Retinal pigment epithelial cell (primary cell): Measurements from ENCODE around the gene PRDX3.

ENCODE experiments used
- DNase-seq: peaks from one replicate; pipeline ENCODE4 v3.0.0-alpha.2; 2010; ENCODE audit warnings: low read depth
- H3K4me3 ChIP-seq: 2 replicates; pipeline ENCODE4 v1.5.1; 2011; ENCODE audit warnings: mild to moderate bottlenecking, low read length, control low read depth, moderate library complexity
- TF ChIP-seq, protein P1 (sequence below): conservative IDR thresholded peaks from 2 replicates; pipeline ENCODE4 v1.5.1; 2011; ENCODE audit warnings: low read depth, low read length, control low read depth, inconsistent platforms

Gene PRDX3

DNA sequence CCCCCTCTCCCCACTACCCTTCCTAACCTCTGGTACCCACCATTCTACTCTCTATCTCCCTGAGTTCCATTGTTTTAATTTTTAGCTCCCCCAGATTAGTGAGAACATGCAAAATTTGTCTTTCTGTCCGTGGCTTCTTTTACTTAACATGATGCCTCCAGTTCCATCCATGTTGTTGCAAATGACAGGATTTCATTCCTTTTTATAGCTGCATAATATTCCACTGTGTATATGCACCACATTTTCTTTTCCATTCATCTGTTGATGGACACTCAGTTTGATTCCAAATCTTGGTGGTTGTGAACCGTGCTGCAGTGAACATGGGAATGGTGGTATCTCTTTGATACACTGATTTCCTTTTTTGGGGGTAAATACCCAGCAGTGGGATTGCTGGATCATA lies 52.7 kb downstream of the PRDX3 start:
- H3K4me3 ChIP-seq = no peak overlapping the region
- no peak for DNase-seq

DNA sequence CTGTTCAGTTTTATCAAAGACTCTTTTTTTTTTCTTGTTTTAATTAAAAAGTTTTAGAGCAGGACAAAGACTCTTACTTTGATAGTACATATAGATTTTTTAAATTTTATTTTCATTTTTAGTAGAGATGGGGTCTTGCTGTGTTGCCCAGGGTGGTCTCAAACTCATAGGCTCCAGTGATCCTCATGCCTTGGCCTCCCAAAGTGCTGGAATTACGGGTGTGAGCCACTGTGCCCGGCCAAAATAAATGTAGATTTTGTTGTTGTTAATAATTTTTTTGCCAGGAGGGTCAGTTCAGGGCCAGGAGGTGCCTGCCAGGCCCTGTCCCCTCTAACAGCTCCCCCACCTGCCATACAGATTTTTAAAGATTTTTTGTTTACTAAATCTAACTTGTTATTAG lies 57.7 kb downstream of the PRDX3 start:
- DNase-seq = no peak
- TF ChIP-seq, protein P1, sequence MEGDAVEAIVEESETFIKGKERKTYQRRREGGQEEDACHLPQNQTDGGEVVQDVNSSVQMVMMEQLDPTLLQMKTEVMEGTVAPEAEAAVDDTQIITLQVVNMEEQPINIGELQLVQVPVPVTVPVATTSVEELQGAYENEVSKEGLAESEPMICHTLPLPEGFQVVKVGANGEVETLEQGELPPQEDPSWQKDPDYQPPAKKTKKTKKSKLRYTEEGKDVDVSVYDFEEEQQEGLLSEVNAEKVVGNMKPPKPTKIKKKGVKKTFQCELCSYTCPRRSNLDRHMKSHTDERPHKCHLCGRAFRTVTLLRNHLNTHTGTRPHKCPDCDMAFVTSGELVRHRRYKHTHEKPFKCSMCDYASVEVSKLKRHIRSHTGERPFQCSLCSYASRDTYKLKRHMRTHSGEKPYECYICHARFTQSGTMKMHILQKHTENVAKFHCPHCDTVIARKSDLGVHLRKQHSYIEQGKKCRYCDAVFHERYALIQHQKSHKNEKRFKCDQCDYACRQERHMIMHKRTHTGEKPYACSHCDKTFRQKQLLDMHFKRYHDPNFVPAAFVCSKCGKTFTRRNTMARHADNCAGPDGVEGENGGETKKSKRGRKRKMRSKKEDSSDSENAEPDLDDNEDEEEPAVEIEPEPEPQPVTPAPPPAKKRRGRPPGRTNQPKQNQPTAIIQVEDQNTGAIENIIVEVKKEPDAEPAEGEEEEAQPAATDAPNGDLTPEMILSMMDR = no peak
- H3K4me3 ChIP-seq = no peak overlapping the region

More for the DNA sequence above, 52.7 kb downstream of the PRDX3 start:
- TF ChIP-seq, protein P1 = no peak

DNA sequence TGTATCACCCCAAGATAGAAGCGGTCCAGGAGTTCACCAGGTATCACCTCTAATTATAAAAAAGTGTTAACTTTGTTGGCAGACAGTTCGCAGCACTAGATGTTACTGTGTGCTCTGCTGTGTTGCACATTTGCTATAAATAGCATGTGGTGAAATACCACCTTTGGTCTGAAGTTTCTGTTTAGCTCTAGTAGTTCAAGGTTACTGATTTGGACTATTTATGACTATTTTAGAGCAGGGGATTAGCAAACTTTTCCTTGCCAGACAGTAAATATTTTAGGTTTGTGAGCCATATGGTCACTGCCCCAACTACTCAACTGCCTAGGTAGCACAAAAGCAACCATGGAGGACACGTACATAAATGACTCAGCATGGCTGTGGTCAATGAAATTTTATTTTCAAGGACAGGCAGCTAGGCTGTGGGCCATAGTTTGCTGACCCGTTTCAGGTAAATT lies 58.2 kb downstream of the PRDX3 start:
- no peak overlapping the region for H3K4me3 ChIP-seq
- DNase-seq = no peak
- TF ChIP-seq, protein P1 = no peak

DNA sequence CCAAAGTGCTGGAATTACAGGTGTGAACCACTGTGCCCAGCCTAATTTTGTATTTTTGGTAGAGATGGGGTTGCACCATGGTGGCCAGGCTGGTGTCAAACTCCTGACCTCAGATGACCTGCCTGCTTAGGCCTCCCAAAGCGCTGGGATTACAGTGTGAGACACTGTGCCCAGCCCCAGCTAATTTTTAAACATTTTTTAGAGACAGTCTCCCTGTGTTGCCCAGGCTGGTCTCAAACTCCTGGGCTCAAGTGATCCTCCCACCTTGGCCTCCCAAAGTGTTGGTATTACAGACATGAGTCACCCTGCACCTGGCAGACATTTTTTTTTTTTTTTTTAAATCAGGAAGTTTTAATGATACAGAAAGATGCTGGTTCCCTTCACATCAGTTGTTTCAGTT lies 59.2 kb downstream of the PRDX3 start:
- TF ChIP-seq, protein P1 = no peak
- DNase-seq = no peak
- no peak overlapping the region for H3K4me3 ChIP-seq

DNA sequence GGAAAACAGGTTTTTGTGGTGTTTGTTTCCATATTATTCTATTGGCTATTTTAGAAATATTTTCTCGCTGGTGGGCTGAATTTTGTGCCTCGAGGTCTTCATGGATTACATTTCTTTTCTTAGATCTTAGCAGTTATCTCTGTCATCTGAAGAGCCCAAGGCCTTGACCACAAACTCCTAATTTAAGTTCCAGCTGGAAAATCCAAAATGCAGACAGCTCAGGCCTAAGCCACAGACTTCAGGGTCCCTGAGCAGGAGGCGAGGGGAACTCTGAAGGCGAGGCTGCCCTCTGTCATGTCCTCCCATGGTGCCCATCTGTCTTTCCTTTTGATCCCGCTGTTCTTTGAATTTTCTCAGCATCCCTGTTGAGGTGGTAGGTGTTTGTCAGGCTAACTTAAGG lies 60.4 kb downstream of the PRDX3 start:
- H3K4me3 ChIP-seq = no peak overlapping the region
- TF ChIP-seq, protein P1 = no peak
- DNase-seq = no peak
